Measurements from ENCODE around the gene NMNAT3. TPM values are rescaled to one million over a fixed set of nuclear protein-coding genes. Genes with fewer than 3 reads are reported as not detected.

NMNAT3 gene
- total RNA-seq, 2 donors from 2014 or later, result 1.2 to 1.6 TPM

DNA sequence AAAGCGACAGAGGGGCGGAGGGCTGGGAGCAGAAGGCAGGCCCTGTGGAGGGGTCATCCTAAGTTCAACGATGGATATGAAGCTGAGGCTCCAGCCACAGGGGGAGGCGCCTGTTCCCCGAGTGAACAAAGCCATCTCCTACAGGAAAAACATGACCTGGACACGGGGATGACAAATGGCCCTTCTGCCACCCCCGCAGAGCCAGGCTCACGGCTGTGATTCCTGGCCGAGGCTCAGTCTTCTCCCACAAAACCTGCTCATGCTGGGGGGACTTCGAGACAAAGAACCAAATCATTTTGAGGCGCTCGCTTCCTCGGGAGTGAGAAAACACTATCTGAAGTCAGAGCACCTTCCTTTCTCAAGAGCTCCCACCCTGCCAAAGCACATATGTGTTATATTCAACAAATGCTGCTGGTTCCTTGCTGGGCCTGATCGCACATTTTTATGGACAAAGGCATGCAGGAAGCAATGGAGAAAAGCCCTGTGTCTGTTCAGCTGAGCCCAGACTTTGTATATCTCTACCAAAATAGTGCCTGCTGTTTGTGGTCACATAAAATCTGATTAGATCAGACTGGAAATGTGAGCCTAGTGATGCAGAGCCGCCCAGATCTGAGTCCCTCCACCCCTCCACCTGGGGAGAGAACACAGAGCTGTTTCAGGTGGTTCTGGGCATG is 143.9 kb downstream of the NMNAT3 start:
- peaks cover 39% of the 10 kb centered on the region for H3K4me1 Mint-ChIP-seq
- no peak overlapping the region for H3K4me3 Mint-ChIP-seq
- 74 to 81% methylated on average over 11 to 15 of the region's 15 CpGs for WGBS, 2 experiments (ENCODE audit: insufficient coverage in 1 of 2, insufficient read length in 1 of 2)
- H3K9me3 Mint-ChIP-seq, result no peaks in the 10 kb centered on the region
- peaks cover 4% of the 10 kb centered on the region for H3K36me3 Mint-ChIP-seq (ENCODE audit: low read depth)
- TF ChIP-seq, protein P1, sequence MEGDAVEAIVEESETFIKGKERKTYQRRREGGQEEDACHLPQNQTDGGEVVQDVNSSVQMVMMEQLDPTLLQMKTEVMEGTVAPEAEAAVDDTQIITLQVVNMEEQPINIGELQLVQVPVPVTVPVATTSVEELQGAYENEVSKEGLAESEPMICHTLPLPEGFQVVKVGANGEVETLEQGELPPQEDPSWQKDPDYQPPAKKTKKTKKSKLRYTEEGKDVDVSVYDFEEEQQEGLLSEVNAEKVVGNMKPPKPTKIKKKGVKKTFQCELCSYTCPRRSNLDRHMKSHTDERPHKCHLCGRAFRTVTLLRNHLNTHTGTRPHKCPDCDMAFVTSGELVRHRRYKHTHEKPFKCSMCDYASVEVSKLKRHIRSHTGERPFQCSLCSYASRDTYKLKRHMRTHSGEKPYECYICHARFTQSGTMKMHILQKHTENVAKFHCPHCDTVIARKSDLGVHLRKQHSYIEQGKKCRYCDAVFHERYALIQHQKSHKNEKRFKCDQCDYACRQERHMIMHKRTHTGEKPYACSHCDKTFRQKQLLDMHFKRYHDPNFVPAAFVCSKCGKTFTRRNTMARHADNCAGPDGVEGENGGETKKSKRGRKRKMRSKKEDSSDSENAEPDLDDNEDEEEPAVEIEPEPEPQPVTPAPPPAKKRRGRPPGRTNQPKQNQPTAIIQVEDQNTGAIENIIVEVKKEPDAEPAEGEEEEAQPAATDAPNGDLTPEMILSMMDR (conservative IDR thresholded peaks at IDR 0.05), result no peak
- no peak for DNase-seq
- Histone ChIP-seq H3K27me3 (ENCODE audit: control insufficient read depth, insufficient read depth, low read length, poor library complexity, severe bottlenecking) (no peaks in the 10 kb centered on the region), H3K4me1 (ENCODE audit: control insufficient read depth, insufficient read depth, low read length) (peaks cover 12% of the 10 kb centered on the region), H3K9me3 (ENCODE audit: control insufficient read depth, low read length) (no peaks in the 10 kb centered on the region), H3K4me3 (ENCODE audit: low read length) (no peak overlapping the region), H3K9ac (ENCODE audit: extremely low read depth, low read length, poor library complexity, severe bottlenecking) (no peak overlapping the region), H3K27ac (ENCODE audit: low read depth, low read length) (peak overlapping the region; percentile 96), H3K36me3 (ENCODE audit: control insufficient read depth, insufficient read depth, low read length) (peaks cover 20% of the 10 kb centered on the region)
- peaks cover 11% of the 10 kb centered on the region for H3K27me3 Mint-ChIP-seq (ENCODE audit: insufficient read depth)
- H3K27ac Mint-ChIP-seq, result no peak overlapping the region

DNA sequence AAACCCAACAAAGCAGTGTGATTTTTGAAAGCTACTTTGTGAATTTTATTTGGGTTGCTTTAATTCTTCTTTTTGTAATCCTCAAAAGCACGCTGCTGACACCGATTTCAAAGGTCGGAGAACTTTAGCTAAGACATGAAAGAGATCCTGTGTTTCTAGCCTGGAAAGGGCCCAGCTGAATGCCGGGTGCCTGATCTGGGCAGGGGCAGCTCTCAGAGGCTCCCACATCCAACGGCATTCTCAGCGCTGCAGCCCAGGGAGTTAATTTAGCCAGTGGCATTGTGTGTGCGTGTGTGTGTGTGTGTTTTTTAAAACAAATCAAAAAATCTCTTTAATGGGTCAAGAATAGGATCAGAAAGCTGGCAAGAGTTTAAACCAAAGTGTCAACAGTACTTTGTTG is 144.8 kb downstream of the NMNAT3 start:
- H3K4me3 ChIP-seq (ENCODE audit: low read length), result no peak overlapping the region
- peaks cover 12% of the 10 kb centered on the region for H3K4me1 ChIP-seq (ENCODE audit: control insufficient read depth, insufficient read depth, low read length)
- no peaks in the 10 kb centered on the region for H3K9me3 ChIP-seq (ENCODE audit: control insufficient read depth, low read length)
- Mint-ChIP-seq H3K27me3 (ENCODE audit: insufficient read depth) (peaks cover 2% of the 10 kb centered on the region), H3K36me3 (ENCODE audit: low read depth) (peaks cover 4% of the 10 kb centered on the region), H3K4me1 (peaks cover 30% of the 10 kb centered on the region), H3K9me3 (no peaks in the 10 kb centered on the region), H3K4me3 (no peak overlapping the region), H3K27ac (no peak overlapping the region)
- no peak for DNase-seq
- H3K27me3 ChIP-seq (ENCODE audit: control insufficient read depth, insufficient read depth, low read length, poor library complexity, severe bottlenecking), result no peaks in the 10 kb centered on the region
- WGBS, 2 experiments (ENCODE audit: insufficient coverage in 1 of 2, insufficient read length in 1 of 2), result 79 to 91% methylated on average over 3 to 7 of the region's 7 CpGs
- TF ChIP-seq, protein P1 (conservative IDR thresholded peaks at IDR 0.05), result no peak
- H3K36me3 ChIP-seq (ENCODE audit: control insufficient read depth, insufficient read depth, low read length), result peaks cover 20% of the 10 kb centered on the region
- H3K9ac ChIP-seq (ENCODE audit: extremely low read depth, low read length, poor library complexity, severe bottlenecking), result no peak overlapping the region
- H3K27ac ChIP-seq (ENCODE audit: low read depth, low read length), result peak overlapping the region; percentile 96

DNA sequence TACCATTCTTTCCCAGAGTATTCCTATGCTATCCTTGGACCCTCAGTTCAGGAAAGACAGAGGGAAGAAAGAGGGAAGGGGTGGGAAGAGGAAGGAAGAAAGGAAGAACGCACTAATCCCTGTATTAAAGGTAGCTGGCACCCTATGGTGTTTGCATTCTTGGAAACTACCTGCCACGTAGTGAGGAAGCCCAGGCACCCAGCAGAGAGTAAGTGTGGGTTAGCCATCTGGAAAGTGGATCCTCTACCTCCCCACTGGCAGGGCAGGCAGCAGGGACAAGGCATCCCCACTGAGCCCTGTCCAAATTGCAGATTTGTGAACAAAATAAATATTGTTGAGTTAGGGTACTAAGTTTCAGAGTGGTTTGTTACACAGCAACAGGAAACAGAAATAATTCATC is 147.1 kb downstream of the NMNAT3 start:
- H3K27ac ChIP-seq (ENCODE audit: low read depth, low read length), result no peak overlapping the region
- H3K27me3 ChIP-seq (ENCODE audit: control insufficient read depth, insufficient read depth, low read length, poor library complexity, severe bottlenecking), result no peaks in the 10 kb centered on the region
- H3K4me1 ChIP-seq (ENCODE audit: control insufficient read depth, insufficient read depth, low read length), result peaks cover 12% of the 10 kb centered on the region
- Mint-ChIP-seq H3K4me3 (no peak overlapping the region), H3K27me3 (ENCODE audit: insufficient read depth) (no peaks in the 10 kb centered on the region), H3K9me3 (no peaks in the 10 kb centered on the region), H3K4me1 (peaks cover 23% of the 10 kb centered on the region), H3K36me3 (ENCODE audit: low read depth) (peaks cover 7% of the 10 kb centered on the region), H3K27ac (no peak overlapping the region)
- peaks cover 7% of the 10 kb centered on the region for H3K36me3 ChIP-seq (ENCODE audit: control insufficient read depth, insufficient read depth, low read length)
- H3K9ac ChIP-seq (ENCODE audit: extremely low read depth, low read length, poor library complexity, severe bottlenecking), result no peak overlapping the region
- DNase-seq, result no peak
- WGBS, 2 experiments (ENCODE audit: insufficient coverage in 1 of 2, insufficient read length in 1 of 2), result 58 to 65% methylated on average over 2 of the region's 2 CpGs
- no peaks in the 10 kb centered on the region for H3K9me3 ChIP-seq (ENCODE audit: control insufficient read depth, low read length)
- no peak overlapping the region for H3K4me3 ChIP-seq (ENCODE audit: low read length)
- TF ChIP-seq, protein P1 (conservative IDR thresholded peaks at IDR 0.05), result no peak
